ENCODE results near the gene PYDC1.

PYDC1 gene

DNA sequence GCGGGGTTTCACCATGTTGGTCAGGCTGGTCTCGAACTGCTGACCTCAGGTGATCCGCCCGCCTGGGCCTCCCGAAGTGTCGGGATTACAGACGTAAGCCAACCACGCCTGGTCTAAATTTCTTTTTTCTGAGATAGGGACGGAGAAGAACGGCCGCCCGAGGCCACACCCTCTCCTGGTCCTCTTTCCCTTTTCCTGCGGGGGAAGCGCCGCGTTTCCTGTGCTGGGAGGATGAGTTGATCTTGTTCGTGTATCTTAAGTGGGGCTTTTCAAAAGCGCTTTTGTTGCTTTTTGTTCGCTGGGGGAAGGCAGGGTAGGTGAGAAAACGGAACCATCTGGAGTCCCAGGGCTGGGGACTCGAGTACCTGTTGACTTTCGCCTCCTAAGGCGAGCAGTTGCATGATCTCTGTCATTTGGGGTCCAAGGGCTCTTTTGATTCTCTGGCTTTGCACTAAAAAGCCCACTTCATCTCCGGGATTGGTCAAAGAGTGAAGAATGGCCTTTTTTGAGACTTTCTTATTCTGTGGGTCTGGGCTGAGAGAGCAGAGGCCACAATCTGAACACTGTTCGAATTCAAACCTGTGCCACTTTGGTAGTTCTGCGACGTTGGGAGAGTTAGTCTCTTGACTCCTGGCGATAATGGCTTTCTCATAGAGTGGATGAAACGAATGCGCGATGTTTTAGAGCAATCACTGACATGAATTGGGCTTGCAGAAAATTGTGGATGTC lies 35.7 kb downstream of the PYDC1 start:
- peaks cover 53% of the 10 kb centered on the region for H3K4me1 ChIP-seq (ENCODE audit: insufficient read depth, low read length, poor library complexity, severe bottlenecking)
- peaks cover 67% of the 10 kb centered on the region for H4K20me1 ChIP-seq (ENCODE audit: insufficient read depth, low read length, poor library complexity, severe bottlenecking)
- peaks cover 50% of the 10 kb centered on the region for H3K36me3 ChIP-seq (ENCODE audit: insufficient read depth, low read length)

DNA sequence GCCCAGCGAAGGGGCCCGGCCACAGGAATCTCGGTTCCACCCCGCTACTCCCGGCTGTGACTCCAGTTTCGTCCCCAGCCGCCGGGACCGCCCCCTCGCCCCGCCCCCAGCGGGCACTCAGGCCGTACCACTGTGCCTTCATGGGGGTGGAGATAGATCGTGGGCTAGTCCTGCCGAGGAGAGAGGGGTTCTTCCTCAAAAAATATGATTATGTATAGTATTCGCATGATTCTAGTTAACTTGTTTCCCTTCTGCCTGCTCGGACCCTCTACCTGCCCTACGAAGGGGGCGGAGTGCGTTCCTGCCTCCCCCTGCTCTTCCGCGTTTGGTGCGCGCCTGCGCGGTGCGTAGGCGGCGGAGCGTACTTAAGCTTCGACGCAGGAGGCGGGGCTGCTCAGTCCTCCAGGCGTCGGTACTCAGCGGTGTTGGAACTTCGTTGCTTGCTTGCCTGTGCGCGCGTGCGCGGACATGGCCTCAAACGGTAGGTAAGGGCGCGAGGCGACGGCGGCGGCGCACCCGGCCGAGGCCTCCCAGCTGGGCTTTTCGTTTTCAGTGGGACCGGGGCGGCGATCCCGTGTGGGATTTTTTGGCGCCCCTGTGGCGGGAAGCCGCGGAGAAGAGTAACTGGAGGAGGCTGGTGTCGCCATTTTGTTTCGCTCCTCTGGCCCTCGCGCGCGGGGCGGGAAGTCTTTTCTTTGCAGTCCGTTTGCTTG lies 37.0 kb downstream of the PYDC1 start, which contains the start of gene FUS:
TSS of gene FUS (plus strand) at position 393 of the 713 bp plus-strand sequence. CDS start at position 469, 76 bp downstream.
- Histone ChIP-seq H3K9me2 (replicated peaks; ENCODE audit: low read depth, low read length) (no peaks in the 10 kb centered on the region), H3K4me3 (ENCODE audit: low read length, poor library complexity, severe bottlenecking) (peak within 1 kb of the TSS; percentile 98), H3K4me2 (ENCODE audit: low read depth, low read length, poor library complexity, severe bottlenecking) (peak within 1 kb of the TSS; percentile 95), H4K20me1 (ENCODE audit: insufficient read depth, low read length, poor library complexity, severe bottlenecking) (peaks cover 53% of the 10 kb centered on the region), H3K27me3 (ENCODE audit: insufficient read depth, low read length, poor library complexity, severe bottlenecking) (peaks cover 14% of the 10 kb centered on the region), H2AFZ (ENCODE audit: low read length) (peak within 1 kb of the TSS; percentile 86), H3K9ac (ENCODE audit: low read depth, low read length, poor library complexity, severe bottlenecking) (peak within 1 kb of the TSS; percentile 98), H3K36me3 (ENCODE audit: insufficient read depth, low read length) (peaks cover 37% of the 10 kb centered on the region), H3K9me3 (ENCODE audit: insufficient read depth, low read depth, low read length) (no peaks in the 10 kb centered on the region), H3F3A (ENCODE audit: low read depth) (no peaks in the 10 kb centered on the region; the same call in 1 of the 2 replicates), H3K4me1 (ENCODE audit: insufficient read depth, low read length, poor library complexity, severe bottlenecking) (peaks cover 40% of the 10 kb centered on the region), H3K79me2 (ENCODE audit: insufficient read depth, low read length) (peaks cover 62% of the 10 kb centered on the region)
- TF ChIP-seq CTCF (conservative IDR thresholded peaks at IDR 0.05; ENCODE audit: low read length), result no peak
- no peak for TF ChIP-seq EZH2phosphoT487 (IDR thresholded peaks at IDR 0.05; ENCODE audit: borderline replicate concordance)

More for the DNA sequence above, 35.7 kb downstream of the PYDC1 start:
- Histone ChIP-seq H3K79me2 (ENCODE audit: insufficient read depth, low read length) (peaks cover 76% of the 10 kb centered on the region), H3K9ac (ENCODE audit: low read depth, low read length, poor library complexity, severe bottlenecking) (peak overlapping the region; percentile 98), H3K9me2 (replicated peaks; ENCODE audit: low read depth, low read length) (no peaks in the 10 kb centered on the region), H3K4me3 (ENCODE audit: low read length, poor library complexity, severe bottlenecking) (peak overlapping the region; percentile 98), H3K27me3 (ENCODE audit: insufficient read depth, low read length, poor library complexity, severe bottlenecking) (peaks cover 14% of the 10 kb centered on the region), H2AFZ (ENCODE audit: low read length) (no peak overlapping the region), H3K9me3 (ENCODE audit: insufficient read depth, low read depth, low read length) (no peaks in the 10 kb centered on the region), H3F3A (ENCODE audit: low read depth) (no peaks in the 10 kb centered on the region; the same call in 1 of the 2 replicates), H3K4me2 (ENCODE audit: low read depth, low read length, poor library complexity, severe bottlenecking) (peak overlapping the region; percentile 95)
- TF ChIP-seq EZH2phosphoT487 (IDR thresholded peaks at IDR 0.05; ENCODE audit: borderline replicate concordance), result no peak
- TF ChIP-seq CTCF (conservative IDR thresholded peaks at IDR 0.05; ENCODE audit: low read length), result no peak

GRCh38 chr16:31179219-31179746 lies 37.7 kb downstream of the PYDC1 start:
- Histone ChIP-seq H2AFZ (ENCODE audit: low read length) (peak overlapping the region; percentile 86), H3K27me3 (ENCODE audit: insufficient read depth, low read length, poor library complexity, severe bottlenecking) (peaks cover 14% of the 10 kb centered on the region), H3K36me3 (ENCODE audit: insufficient read depth, low read length) (peaks cover 30% of the 10 kb centered on the region), H3K79me2 (ENCODE audit: insufficient read depth, low read length) (peaks cover 56% of the 10 kb centered on the region), H3K9me3 (ENCODE audit: insufficient read depth, low read depth, low read length) (no peaks in the 10 kb centered on the region), H3K9ac (ENCODE audit: low read depth, low read length, poor library complexity, severe bottlenecking) (peak overlapping the region; percentile 98), H3K4me2 (ENCODE audit: low read depth, low read length, poor library complexity, severe bottlenecking) (peak overlapping the region; percentile 75), H4K20me1 (ENCODE audit: insufficient read depth, low read length, poor library complexity, severe bottlenecking) (peaks cover 47% of the 10 kb centered on the region), H3F3A (ENCODE audit: low read depth) (no peaks in the 10 kb centered on the region; the same call in 1 of the 2 replicates), H3K9me2 (replicated peaks; ENCODE audit: low read depth, low read length) (no peaks in the 10 kb centered on the region), H3K4me1 (ENCODE audit: insufficient read depth, low read length, poor library complexity, severe bottlenecking) (peaks cover 35% of the 10 kb centered on the region), H3K4me3 (ENCODE audit: low read length, poor library complexity, severe bottlenecking) (peak overlapping the region; percentile 98)
- TF ChIP-seq EZH2phosphoT487 (IDR thresholded peaks at IDR 0.05; ENCODE audit: borderline replicate concordance) (no peak), CTCF (conservative IDR thresholded peaks at IDR 0.05; ENCODE audit: low read length) (no peak)
